ENCODE measurements around the gene FAR2. TPM values are rescaled to one million over a fixed set of nuclear protein-coding genes. Genes with fewer than 3 reads are reported as not detected.
A peak's percentile ranks its signal among the peaks of the same experiment; 100 is the strongest.

Gene FAR2
- total RNA-seq, 2 donors from 2014 or later = 3.0 to 10.0 TPM

DNA sequence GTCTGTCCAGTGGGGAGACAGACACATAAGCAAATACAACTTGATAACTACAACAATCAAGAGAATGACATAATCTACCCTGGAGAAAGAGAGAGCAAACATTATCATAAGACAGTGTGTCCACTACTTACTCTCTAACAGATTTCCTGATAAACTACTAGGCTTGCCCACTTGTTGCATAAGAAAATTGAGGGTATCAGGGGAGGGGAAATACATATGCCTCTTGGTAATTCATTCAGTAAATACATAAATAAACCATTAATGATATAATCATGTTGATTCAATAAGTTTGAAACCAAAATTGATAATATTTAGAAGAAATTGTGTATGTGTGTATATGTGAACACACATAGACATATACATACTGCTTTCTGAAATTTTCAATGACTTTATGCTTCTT lies 155.3 kb downstream of the FAR2 start:
- H3K9me3 ChIP-seq = no peaks in the 10 kb centered on the region
- H3K4me1 ChIP-seq = no peaks in the 10 kb centered on the region
- no peak overlapping the region for H3K4me3 ChIP-seq
- no peaks in the 10 kb centered on the region for H3K27me3 ChIP-seq
- H3K36me3 ChIP-seq = no peaks in the 10 kb centered on the region
- TF ChIP-seq, protein P1, sequence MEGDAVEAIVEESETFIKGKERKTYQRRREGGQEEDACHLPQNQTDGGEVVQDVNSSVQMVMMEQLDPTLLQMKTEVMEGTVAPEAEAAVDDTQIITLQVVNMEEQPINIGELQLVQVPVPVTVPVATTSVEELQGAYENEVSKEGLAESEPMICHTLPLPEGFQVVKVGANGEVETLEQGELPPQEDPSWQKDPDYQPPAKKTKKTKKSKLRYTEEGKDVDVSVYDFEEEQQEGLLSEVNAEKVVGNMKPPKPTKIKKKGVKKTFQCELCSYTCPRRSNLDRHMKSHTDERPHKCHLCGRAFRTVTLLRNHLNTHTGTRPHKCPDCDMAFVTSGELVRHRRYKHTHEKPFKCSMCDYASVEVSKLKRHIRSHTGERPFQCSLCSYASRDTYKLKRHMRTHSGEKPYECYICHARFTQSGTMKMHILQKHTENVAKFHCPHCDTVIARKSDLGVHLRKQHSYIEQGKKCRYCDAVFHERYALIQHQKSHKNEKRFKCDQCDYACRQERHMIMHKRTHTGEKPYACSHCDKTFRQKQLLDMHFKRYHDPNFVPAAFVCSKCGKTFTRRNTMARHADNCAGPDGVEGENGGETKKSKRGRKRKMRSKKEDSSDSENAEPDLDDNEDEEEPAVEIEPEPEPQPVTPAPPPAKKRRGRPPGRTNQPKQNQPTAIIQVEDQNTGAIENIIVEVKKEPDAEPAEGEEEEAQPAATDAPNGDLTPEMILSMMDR (IDR thresholded peaks at IDR 0.05) = no peak
- no peak for DNase-seq (ENCODE audit: low spot score)
- H3K27ac ChIP-seq = no peak overlapping the region

DNA sequence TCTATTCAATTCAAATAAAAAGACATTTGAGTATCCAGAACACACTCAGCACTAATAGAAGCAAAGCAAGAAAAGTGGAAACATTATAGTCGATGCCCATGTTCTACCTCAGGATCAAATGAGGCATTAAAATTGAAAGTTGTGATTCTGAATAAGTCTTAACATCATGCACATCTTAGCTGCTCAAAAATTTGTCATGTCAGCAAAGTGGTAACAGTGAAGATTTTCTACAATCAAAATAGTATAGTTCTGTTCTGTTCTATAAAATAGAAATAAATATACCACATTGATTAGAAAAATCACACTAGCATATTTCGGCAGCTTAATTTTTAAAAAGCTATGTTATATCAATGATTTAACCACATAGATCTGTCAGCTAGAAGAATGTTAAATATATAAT lies 157.2 kb downstream of the FAR2 start:
- Histone ChIP-seq H3K27me3 (no peaks in the 10 kb centered on the region), H3K36me3 (no peaks in the 10 kb centered on the region), H3K4me1 (no peaks in the 10 kb centered on the region), H3K9me3 (no peaks in the 10 kb centered on the region), H3K4me3 (no peak overlapping the region), H3K27ac (no peak overlapping the region)
- TF ChIP-seq, protein P1 (IDR thresholded peaks at IDR 0.05) = no peak
- DNase-seq (ENCODE audit: low spot score) = no peak

DNA sequence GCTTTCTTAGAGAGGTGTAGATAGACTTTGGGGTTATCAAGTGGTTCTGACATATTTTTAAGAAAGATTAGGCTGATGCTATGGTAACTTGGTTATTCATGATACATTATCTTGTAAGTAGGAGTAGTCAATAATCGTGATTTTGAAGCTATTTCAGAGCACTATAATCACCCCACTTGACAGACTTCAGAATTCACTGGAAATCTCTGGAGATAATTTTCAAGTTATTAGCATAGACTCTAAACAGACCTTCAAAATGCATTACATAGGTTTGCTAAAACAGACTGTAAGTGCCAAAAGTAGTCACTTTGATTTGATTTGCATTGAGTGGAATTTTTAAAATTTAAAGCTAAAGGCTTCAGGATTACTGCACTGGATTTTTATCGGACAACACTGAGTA lies 157.6 kb downstream of the FAR2 start:
- Histone ChIP-seq H3K27ac (no peak overlapping the region), H3K4me1 (no peaks in the 10 kb centered on the region), H3K9me3 (no peaks in the 10 kb centered on the region), H3K36me3 (no peaks in the 10 kb centered on the region), H3K4me3 (no peak overlapping the region), H3K27me3 (no peaks in the 10 kb centered on the region)
- TF ChIP-seq, protein P1 (IDR thresholded peaks at IDR 0.05) = no peak
- DNase-seq (ENCODE audit: low spot score) = no peak

DNA sequence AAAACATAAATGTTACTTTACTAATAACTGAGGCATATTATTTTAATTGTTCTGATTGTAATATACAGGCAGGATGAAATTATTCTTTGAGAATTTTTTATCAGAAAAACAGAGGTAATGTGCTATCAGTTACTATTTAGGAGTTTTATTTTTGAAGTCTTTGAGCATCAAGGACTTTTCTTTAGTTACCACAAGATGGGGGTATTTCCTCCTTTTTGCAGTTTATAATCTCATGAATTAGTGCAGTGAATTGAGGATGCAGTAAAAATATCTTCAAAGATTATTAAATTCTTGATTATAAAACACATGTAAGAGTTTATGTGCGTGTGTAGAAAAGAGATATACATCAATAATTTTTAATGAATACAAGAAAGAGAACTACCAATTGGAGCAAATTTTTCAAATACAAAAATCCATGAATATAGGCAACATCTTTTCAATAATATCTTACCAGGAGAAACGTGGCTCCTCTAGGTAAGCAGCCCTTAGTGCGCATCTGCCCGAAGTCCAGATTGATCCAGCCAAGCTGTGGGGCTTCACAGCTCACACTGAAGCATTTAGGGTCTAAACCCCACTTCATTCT lies 160.3 kb downstream of the FAR2 start:
- Histone ChIP-seq H3K27me3 (no peaks in the 10 kb centered on the region), H3K4me3 (no peak overlapping the region), H3K36me3 (no peaks in the 10 kb centered on the region), H3K9me3 (no peaks in the 10 kb centered on the region), H3K27ac (no peak overlapping the region), H3K4me1 (peaks cover 0 to 1% of the 10 kb centered on the region in 2 donors)
- TF ChIP-seq, protein P1 (IDR thresholded peaks at IDR 0.05) = peak in 1 of 2 donors; percentile 53
- DNase-seq (ENCODE audit: low spot score) = no peak

- Histone ChIP-seq H3K4me1 (peaks cover 0 to 13% of the 10 kb centered on the region in 2 donors), H3K27ac (no peak overlapping the region), H3K36me3 (no peaks in the 10 kb centered on the region), H3K9me3 (no peaks in the 10 kb centered on the region), H3K4me3 (no peak overlapping the region), H3K27me3 (no peaks in the 10 kb centered on the region)
- TF ChIP-seq, protein P1 (IDR thresholded peaks at IDR 0.05) = no peak
- DNase-seq (ENCODE audit: low spot score) = no peak
Measured at GRCh38 chr12:29310899-29311298, 161.8 kb downstream of the FAR2 start.

GRCh38 chr12:29314416-29314815 lies 165.3 kb downstream of the FAR2 start:
- no peak overlapping the region for H3K4me3 ChIP-seq
- peaks cover 0 to 25% of the 10 kb centered on the region in 2 donors for H3K4me1 ChIP-seq
- H3K36me3 ChIP-seq = no peaks in the 10 kb centered on the region
- TF ChIP-seq, protein P1 (IDR thresholded peaks at IDR 0.05) = no peak
- no peak for DNase-seq (ENCODE audit: low spot score)
- H3K9me3 ChIP-seq = no peaks in the 10 kb centered on the region
- no peaks in the 10 kb centered on the region for H3K27me3 ChIP-seq
- peak overlapping the region in 1 of 2 donors; percentile 79 for H3K27ac ChIP-seq

All from right atrium auricular region (tissue), 2 donors.